HG02642 (cell line): ENCODE results near the gene NUDT9.

ENCODE experiments used
- ATAC-seq: cut with Tn5 transposase; IDR thresholded peaks from one replicate; pipeline ENCODE4 v1.9.1; 2021; ENCODE audit warnings: mild to moderate bottlenecking; ENCODE audit not compliant: unreplicated experiment, poor library complexity

NUDT9 gene

DNA sequence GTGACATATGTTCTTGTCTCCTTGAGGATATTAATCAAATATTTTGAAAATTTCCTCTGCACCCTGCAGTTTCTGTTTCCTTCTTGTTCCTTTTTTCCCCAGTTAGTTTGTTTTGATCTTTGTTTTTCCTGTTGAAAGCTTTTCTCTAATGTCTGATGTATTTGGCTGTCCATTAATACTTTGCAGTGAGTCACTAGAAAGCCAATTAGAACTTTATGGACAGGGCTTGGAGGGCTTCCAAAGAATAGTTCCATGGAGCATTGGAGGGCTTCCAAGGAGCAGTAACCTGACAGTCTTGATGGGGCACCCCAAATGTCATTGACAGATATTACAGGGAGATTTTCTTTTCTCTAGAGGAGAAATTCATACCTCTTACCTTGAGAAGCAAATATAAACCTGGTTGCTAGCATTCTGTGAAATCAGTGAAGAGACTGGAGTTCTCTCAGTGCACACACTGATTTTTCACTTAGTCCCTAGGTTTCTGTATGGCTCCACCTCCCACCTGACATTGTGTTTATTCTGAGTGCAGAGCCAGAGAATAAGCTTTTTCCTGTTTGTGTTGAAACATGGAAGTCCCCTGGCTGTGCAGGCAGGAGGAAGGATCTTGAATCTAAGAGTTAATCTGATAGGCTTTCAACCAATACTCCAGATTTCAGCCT, 80.3 kb downstream of the NUDT9 start:
- no peak for ATAC-seq

DNA sequence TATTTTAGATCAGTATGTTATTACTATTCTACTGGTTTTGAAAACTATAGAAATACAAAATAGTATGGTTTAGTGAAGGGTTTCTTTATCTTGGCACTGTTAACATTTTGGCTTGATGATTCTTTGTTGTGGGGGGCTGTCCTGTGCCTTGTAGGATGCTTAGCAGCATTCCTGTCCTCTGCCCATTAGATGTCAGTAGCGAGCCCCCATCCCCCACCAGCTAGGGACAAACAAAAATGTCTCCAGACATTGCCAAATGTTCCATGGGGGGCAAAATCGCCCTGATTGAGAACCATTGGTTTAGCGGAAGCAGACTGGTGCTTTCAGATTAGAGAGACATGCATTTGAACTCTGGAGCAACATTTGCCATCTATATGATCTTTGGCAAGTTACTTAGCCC, 83.5 kb downstream of the NUDT9 start:
- no peak for ATAC-seq

DNA sequence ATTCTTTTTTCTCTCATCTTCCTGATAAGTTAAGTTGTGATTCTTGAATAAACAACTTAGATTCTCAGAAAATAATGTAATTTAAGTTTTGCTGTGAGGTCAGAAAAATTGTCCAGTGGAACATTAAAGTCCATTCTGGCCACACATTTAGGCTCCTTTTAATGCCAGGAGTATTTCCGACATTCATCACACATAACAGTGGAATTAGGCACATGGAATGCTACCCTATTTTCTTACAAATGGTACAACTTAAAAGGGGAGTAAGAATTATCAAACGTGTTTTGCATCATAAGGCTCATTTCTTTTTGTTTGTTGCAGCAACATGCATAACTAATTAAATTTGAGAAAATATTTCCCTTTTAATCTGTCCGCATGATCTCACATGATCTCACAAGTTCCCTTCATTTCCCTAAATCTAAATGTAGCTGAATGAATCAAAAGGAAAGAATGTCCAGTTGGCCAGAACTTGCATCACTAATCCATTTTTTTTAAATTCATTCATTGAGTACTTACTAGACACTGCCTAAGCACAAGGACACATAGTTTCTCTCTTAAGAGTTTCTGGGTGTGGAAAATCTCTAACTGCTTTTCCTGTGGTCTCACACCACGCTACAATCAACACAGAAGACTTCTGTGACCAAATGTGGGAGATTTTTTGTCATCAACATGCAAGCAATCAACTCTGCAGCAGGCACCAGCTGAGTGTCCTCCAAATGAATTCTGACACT, 84.8 kb downstream of the NUDT9 start:
- ATAC-seq, result no peak
